Gastrocnemius medialis (tissue), 4 donors: Measurements from ENCODE around the gene HSPB9. TPM values are rescaled to one million over a fixed set of nuclear protein-coding genes. Genes with fewer than 3 reads are reported as not detected.
"Not testable (repeated sequence)": the region's sequence is repeated elsewhere in the genome, so short reads cannot be mapped to it uniquely, and the experiment has no call there.

Experiments used
- ATAC-seq, 2 donors: fragments of 150-250 bp; one replicate each; pipeline ENCODE4 v1.9.1; 2016
- DNase-seq, 2 donors: peaks; one replicate each; pipeline ENCODE4 v3.0.0-alpha.2; 2019
- H3K27ac ChIP-seq, 4 donors: fragments of 200-600 bp; sonication (generic); 1 replicate in 1 of 4; 2 replicates in 3 of 4; pipeline ENCODE4 v1.5.1; 2016 to 2018; ENCODE audit warnings: mild to moderate bottlenecking in 2 of 4, moderate library complexity in 1 of 4
- H3K27me3 ChIP-seq, 3 donors: fragments of 200-600 bp; sonication (generic) in 2 of 3; 1 replicate in 1 of 3; 2 replicates in 2 of 3; pipeline versions ENCODE4 v1.5.1 to v1.6.0; 2016 to 2019; ENCODE audit warnings: mild to moderate bottlenecking in 1 of 3, moderate library complexity in 1 of 3
- H3K36me3 ChIP-seq, 2 donors: fragments of 200-600 bp; sonication (generic) in 1 of 2; one replicate each; pipeline ENCODE4 v1.5.1; 2017 to 2018
- H3K4me1 ChIP-seq, 2 donors: fragments of 200-600 bp; sonication (generic) in 1 of 2; one replicate each; pipeline ENCODE4 v1.5.1; 2016 to 2017; ENCODE audit warnings: mild to moderate bottlenecking in 2 of 2
- H3K4me3 ChIP-seq, 4 donors: fragments of 200-600 bp; sonication (generic) in 3 of 4; 1 replicate in 1 of 4; 2 replicates in 3 of 4; pipeline ENCODE4 v1.5.1; 2016 to 2019; ENCODE audit warnings: mild to moderate bottlenecking in 2 of 4
- H3K9me3 ChIP-seq, 3 donors: fragments of 200-600 bp; sonication (generic) in 2 of 3; 1 replicate in 1 of 3; 2 replicates in 2 of 3; pipeline ENCODE4 v1.5.1; 2016 to 2019
- CTCF ChIP-seq, 5 experiments: fragments of 450-650 bp in 3 of 5; fragments of 200-600 bp in 2 of 5; sonication (generic) in 2 of 5; IDR thresholded peaks in 4 of 5; conservative IDR thresholded peaks in 1 of 5; 1 replicate in 4 of 5; 2 replicates in 1 of 5; pipeline ENCODE4 v1.5.1; 2016 to 2019; ENCODE audit warnings: antibody characterized with exemption in 5 of 5, mild to moderate bottlenecking in 3 of 5, moderate library complexity in 3 of 5
- POLR2A ChIP-seq, 2 donors: fragments of 450-650 bp; IDR thresholded peaks; one replicate each; pipeline ENCODE4 v1.6.1; 2017; ENCODE audit warnings: antibody characterized with exemption in 2 of 2, mild to moderate bottlenecking in 2 of 2, moderate library complexity in 2 of 2
- in situ Hi-C, 4 donors: fragments of 200-750 bp; cut with MboI; loops; one replicate each; pipeline versions ENCODE4 v1.15.0 to v1.8.0; 2017; ENCODE audit warnings: low sequenced_read_pairs in 4 of 4
- intact Hi-C: fragments of 100-400 bp; cut with DNase I; formaldehyde crosslinking; loops from one replicate; pipeline ENCODE4 v1.15.1; 2023; ENCODE audit warnings: low total_unique reads
- total RNA-seq, 4 donors: library from RNA; depleted of rRNA; stranded (reverse); fragments of >200 nt; gene quantifications; one replicate each; pipeline versions ENCODE4 v1.1.0 to v1.2.3, GENCODE V29; 2016

HSPB9 gene
- total RNA-seq, 4 donors from 2014 or later = not detected

GRCh38 chr17:42138749-42139492 lies 16.3 kb downstream of the HSPB9 start:
- Histone ChIP-seq H3K27me3 (no peaks in the 10 kb centered on the region), H3K9me3 (no peaks in the 10 kb centered on the region), H3K4me3 (no peak overlapping the region), H3K36me3 (no peaks in the 10 kb centered on the region), H3K4me1 (peaks cover 96 to 98% of the 10 kb centered on the region in 2 donors), H3K27ac (peak overlapping the region; percentile 10 to 85 (median 44))
- intact Hi-C loops (no loop called here), in situ Hi-C loops (no loop called here)
- TF ChIP-seq CTCF (IDR thresholded peaks at IDR 0.05 in 4 of 5, conservative IDR thresholded peaks at IDR 0.05 in 1 of 5) (no peak), POLR2A (IDR thresholded peaks at IDR 0.05) (no peak)
- DNase-seq = no peak
- no peak for ATAC-seq

- in situ Hi-C loops, H3K9me3 ChIP-seq, H3K4me3 ChIP-seq, ATAC-seq, intact Hi-C loops, H3K27me3 ChIP-seq, DNase-seq, H3K36me3 ChIP-seq: not testable (repeated sequence)
- peak overlapping the region; percentile 82 to 92 (median 86) for H3K27ac ChIP-seq
- H3K4me1 ChIP-seq = peaks cover 88% of the 10 kb centered on the region in 2 donors
Measured at GRCh38 chr17:42140690-42141089, 18.1 kb downstream of the HSPB9 start.

DNA sequence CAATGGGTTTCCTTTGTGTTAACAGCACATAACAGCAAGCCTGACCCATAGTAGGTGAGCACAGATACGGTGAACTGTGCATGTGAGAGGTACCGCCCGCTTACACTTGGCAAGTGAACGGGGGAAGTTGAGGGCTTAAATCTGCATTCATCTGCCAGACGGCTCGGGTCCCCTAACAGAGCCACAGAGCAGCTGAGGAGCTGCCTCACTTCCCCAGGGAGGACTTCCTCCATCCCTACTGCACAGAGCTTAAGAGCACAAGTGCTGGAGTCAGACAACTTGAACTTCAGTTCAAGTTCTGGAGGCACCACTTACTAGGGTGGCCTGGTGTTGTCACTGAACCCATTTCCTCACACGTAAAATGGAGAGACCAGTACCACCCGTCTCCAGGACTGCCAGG lies 18.8 kb downstream of the HSPB9 start:
- Histone ChIP-seq H3K27me3 (no peaks in the 10 kb centered on the region), H3K36me3 (no peaks in the 10 kb centered on the region), H3K9me3 (no peaks in the 10 kb centered on the region), H3K4me1 (peaks cover 82 to 83% of the 10 kb centered on the region in 2 donors), H3K4me3 (no peak overlapping the region), H3K27ac (peak overlapping the region; percentile 82 to 92 (median 86))
- ATAC-seq = no peak
- intact Hi-C loops (no loop called here), in situ Hi-C loops (no loop called here)
- DNase-seq = no peak
- TF ChIP-seq CTCF (IDR thresholded peaks at IDR 0.05 in 4 of 5, conservative IDR thresholded peaks at IDR 0.05 in 1 of 5) (no peak), POLR2A (IDR thresholded peaks at IDR 0.05) (no peak)

DNA sequence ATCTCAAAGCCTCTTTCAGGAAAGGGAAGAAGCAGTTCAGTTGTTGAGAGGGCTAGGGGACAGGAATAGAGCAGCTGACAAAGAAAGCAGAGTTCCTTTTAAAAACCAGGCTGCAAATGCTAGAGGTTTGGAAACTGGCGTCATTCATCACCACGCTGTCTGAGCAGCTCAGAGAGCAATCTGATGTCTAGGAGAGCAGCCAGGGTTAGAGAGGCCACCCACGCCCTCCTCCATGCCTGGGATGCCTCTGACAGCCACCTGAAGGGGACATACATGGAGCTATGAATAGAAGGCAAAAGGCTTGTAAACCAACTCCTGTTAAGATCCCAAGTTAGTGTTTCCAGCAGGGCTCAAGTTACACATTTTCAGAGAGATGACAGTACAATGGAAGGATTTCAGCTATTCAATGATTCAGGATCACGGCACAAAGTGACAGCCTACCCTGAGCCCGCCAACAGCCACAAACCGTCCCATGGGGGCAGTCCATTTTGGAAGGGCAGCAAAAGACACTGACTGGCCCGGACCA lies 19.8 kb downstream of the HSPB9 start:
- in situ Hi-C loops = no loop called here
- H3K4me3 ChIP-seq = no peak overlapping the region
- H3K27me3 ChIP-seq = no peaks in the 10 kb centered on the region
- peaks cover 73 to 82% of the 10 kb centered on the region in 2 donors for H3K4me1 ChIP-seq
- TF ChIP-seq POLR2A (IDR thresholded peaks at IDR 0.05) = no peak
- no peaks in the 10 kb centered on the region for H3K36me3 ChIP-seq
- peak overlapping the region; percentile 82 to 92 (median 86) for H3K27ac ChIP-seq
- intact Hi-C loops = no loop called here
- DNase-seq (peak; percentile 75 to 88), ATAC-seq (peak; percentile 81 to 90)
- H3K9me3 ChIP-seq = no peaks in the 10 kb centered on the region

- H3K36me3 ChIP-seq, in situ Hi-C loops, H3K9me3 ChIP-seq, intact Hi-C loops, H3K27me3 ChIP-seq, H3K4me3 ChIP-seq: not testable (repeated sequence)
- Histone ChIP-seq H3K4me1 (peaks cover 66 to 77% of the 10 kb centered on the region in 2 donors), H3K27ac (peak overlapping the region; percentile 82 to 92 (median 86))
- DNase-seq = peak in 1 of 2 donors; percentile 86
- ATAC-seq = peak; percentile 49 to 77
Measured at GRCh38 chr17:42143138-42143537, 20.5 kb downstream of the HSPB9 start.

- DNase-seq (no peak), ATAC-seq (no peak)
- H3K9me3 ChIP-seq = no peaks in the 10 kb centered on the region
- intact Hi-C loops (no loop called here), in situ Hi-C loops (no loop called here)
- H3K36me3 ChIP-seq = no peaks in the 10 kb centered on the region
- H3K27me3 ChIP-seq = no peaks in the 10 kb centered on the region
- no peak overlapping the region for H3K4me3 ChIP-seq
- H3K4me1 ChIP-seq = peaks cover 37 to 55% of the 10 kb centered on the region in 2 donors
- TF ChIP-seq CTCF (IDR thresholded peaks at IDR 0.05 in 4 of 5, conservative IDR thresholded peaks at IDR 0.05 in 1 of 5) = no peak
- TF ChIP-seq POLR2A (IDR thresholded peaks at IDR 0.05) = no peak
- H3K27ac ChIP-seq = peak overlapping the region; percentile 36 to 87 (median 46)
Measured at GRCh38 chr17:42146911-42147607, 24.5 kb downstream of the HSPB9 start.
